ENCODE data around the gene CDC42EP3.

The CDC42EP3 gene

GRCh38 chr2:37656512-37657423 lies 14.7 kb downstream of the CDC42EP3 start:
- no peak for DNase-seq (ENCODE audit: low spot score)

- DNase-seq (ENCODE audit: low spot score), result no peak
These were observed 16.3 kb downstream of the CDC42EP3 start for GRCh38 chr2:37654932-37655841.

GRCh38 chr2:37654419-37654818 lies 17.0 kb downstream of the CDC42EP3 start:
- no peak for DNase-seq (ENCODE audit: low spot score)

- peak; percentile 46 for DNase-seq (ENCODE audit: low spot score)
These were observed 17.6 kb downstream of the CDC42EP3 start for GRCh38 chr2:37653805-37654378.

- no peak for DNase-seq (ENCODE audit: low spot score)
These were observed 18.3 kb downstream of the CDC42EP3 start for GRCh38 chr2:37653093-37653492.

GRCh38 chr2:37652199-37652640 lies 19.2 kb downstream of the CDC42EP3 start:
- DNase-seq (ENCODE audit: low spot score), result peak; percentile 98

- DNase-seq (ENCODE audit: low spot score), result no peak
These were observed 20.8 kb downstream of the CDC42EP3 start for GRCh38 chr2:37650548-37651093.

- DNase-seq (ENCODE audit: low spot score), result no peak
These were observed 21.9 kb downstream of the CDC42EP3 start for GRCh38 chr2:37649518-37649917.

- no peak for DNase-seq (ENCODE audit: low spot score)
These were observed 23.0 kb downstream of the CDC42EP3 start for GRCh38 chr2:37648331-37649011.

GRCh38 chr2:37647971-37648330 lies 23.5 kb downstream of the CDC42EP3 start:
- DNase-seq (ENCODE audit: low spot score), result no peak

GRCh38 chr2:37645836-37646235 lies 25.6 kb downstream of the CDC42EP3 start:
- no peak for DNase-seq (ENCODE audit: low spot score)

GRCh38 chr2:37645362-37645761 lies 26.1 kb downstream of the CDC42EP3 start:
- peak; percentile 62 for DNase-seq (ENCODE audit: low spot score)

- no peak for DNase-seq (ENCODE audit: low spot score)
These were observed 27.3 kb downstream of the CDC42EP3 start for GRCh38 chr2:37644191-37644590.

GRCh38 chr2:37643730-37644078 lies 27.7 kb downstream of the CDC42EP3 start:
- DNase-seq (ENCODE audit: low spot score), result no peak

- DNase-seq (ENCODE audit: low spot score), result no peak
These were observed 28.3 kb downstream of the CDC42EP3 start for GRCh38 chr2:37642907-37643729.

- DNase-seq (ENCODE audit: low spot score), result peak; percentile 40
These were observed 29.8 kb downstream of the CDC42EP3 start for GRCh38 chr2:37641582-37642171.

GRCh38 chr2:37639631-37640030 lies 31.8 kb downstream of the CDC42EP3 start:
- DNase-seq (ENCODE audit: low spot score), result no peak

- DNase-seq (ENCODE audit: low spot score), result no peak
These were observed 32.5 kb downstream of the CDC42EP3 start for GRCh38 chr2:37638973-37639372.

- no peak for DNase-seq (ENCODE audit: low spot score)
These were observed 33.5 kb downstream of the CDC42EP3 start for GRCh38 chr2:37637985-37638384.

- DNase-seq (ENCODE audit: low spot score), result no peak
These were observed 34.1 kb downstream of the CDC42EP3 start for GRCh38 chr2:37637190-37637860.

Measured in kidney tubule cell (primary cell).